SHP77 (cell line): ENCODE measurements around the gene NUP62.

Experiments used
- DNase-seq, 2 experiments: peaks; one replicate each; lab custom pipeline; 2025; lab: John Stamatoyannopoulos, UW

NUP62 gene

GRCh38 chr19:49880162-49880869 lies 49.0 kb downstream of the NUP62 start:
- DNase-seq, result no peak

- DNase-seq, result peak; percentile 75 to 78
These were observed 49.9 kb downstream of the NUP62 start for GRCh38 chr19:49879243-49879963.

- no peak for DNase-seq
These were observed 50.6 kb downstream of the NUP62 start for GRCh38 chr19:49878744-49879070.

GRCh38 chr19:49877879-49878743 lies 51.2 kb downstream of the NUP62 start:
- DNase-seq, result peak; percentile 91 to 95

- DNase-seq, result peak; percentile 98
These were observed 52.1 kb downstream of the NUP62 start, which contains the start of the genes AKT1S1 and TBC1D17 for GRCh38 chr19:49877020-49877878. TSS of gene AKT1S1 (minus strand) at chr19:49877355. CDS start at chr19:49873295, 4,060 bp downstream. TSS of gene TBC1D17 (plus strand) at chr19:49877702. CDS start at chr19:49877724, 22 bp downstream.

- peak; percentile 91 to 95 for DNase-seq
These were observed 52.8 kb downstream of the NUP62 start for GRCh38 chr19:49876422-49877019.

GRCh38 chr19:49875857-49876421 lies 53.4 kb downstream of the NUP62 start:
- peak; percentile 37 to 45 for DNase-seq

- DNase-seq, result no peak
These were observed 54.1 kb downstream of the NUP62 start for GRCh38 chr19:49875177-49875576.

- DNase-seq, result no peak
These were observed 54.7 kb downstream of the NUP62 start for GRCh38 chr19:49874503-49875157.

- no peak for DNase-seq
These were observed 55.5 kb downstream of the NUP62 start for GRCh38 chr19:49873834-49874233.

GRCh38 chr19:49873129-49873521 lies 56.2 kb downstream of the NUP62 start:
- DNase-seq, result no peak

GRCh38 chr19:49872245-49873128 lies 56.8 kb downstream of the NUP62 start:
- no peak for DNase-seq

- DNase-seq, result no peak
These were observed 57.8 kb downstream of the NUP62 start for GRCh38 chr19:49871349-49871985.

- no peak for DNase-seq
These were observed 58.9 kb downstream of the NUP62 start for GRCh38 chr19:49870309-49870901.

GRCh38 chr19:49869484-49870308 lies 59.6 kb downstream of the NUP62 start:
- peak; percentile 99 for DNase-seq

GRCh38 chr19:49869009-49869483 lies 60.3 kb downstream of the NUP62 start:
- peak in 1 of 2 experiments; percentile 69 for DNase-seq
